Putamen (tissue), 1 donor: Measurements from ENCODE around the gene KRT40.
"Not testable (repeated sequence)": the region's sequence is repeated elsewhere in the genome, so short reads cannot be mapped to it uniquely, and the experiment has no call there.

Experiments used
- DNase-seq: peaks from one replicate; pipeline ENCODE4 v3.0.0-alpha.2; 2016; ENCODE audit warnings: low spot score

The KRT40 gene

DNA sequence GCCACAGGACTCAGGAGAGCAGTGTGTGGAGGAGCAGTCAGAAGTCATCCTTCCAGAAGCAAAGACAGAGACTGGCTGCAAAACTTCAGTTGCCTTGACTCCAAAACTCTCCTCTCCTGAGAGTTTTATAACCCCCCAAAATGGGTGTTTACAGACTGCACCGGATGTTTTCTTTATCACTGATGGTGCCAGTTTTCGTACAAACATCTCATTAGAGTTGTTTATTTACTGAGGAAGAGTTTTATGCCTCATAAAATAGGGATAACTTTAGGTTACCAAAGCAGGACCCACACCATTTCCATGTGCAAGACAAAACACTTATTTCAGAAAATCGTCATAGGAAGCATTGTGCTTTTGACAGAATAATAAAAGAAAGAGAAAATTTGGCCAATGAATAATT, at the start of gene KRT40:
Gene KRT40 (minus strand): TSS at position 101 of the 400 bp plus-strand sequence. CDS start 53 bp downstream, at position 48.
- no peak for DNase-seq

GRCh38 chr17:41029633-41030245, 45.6 kb upstream of the KRT40 start, which contains the start of gene KRTAP1-4:
KRTAP1-4 (minus strand) TSS chr17:41030195; CDS start chr17:41030078, 117 bp downstream.
- no peak for DNase-seq

DNA sequence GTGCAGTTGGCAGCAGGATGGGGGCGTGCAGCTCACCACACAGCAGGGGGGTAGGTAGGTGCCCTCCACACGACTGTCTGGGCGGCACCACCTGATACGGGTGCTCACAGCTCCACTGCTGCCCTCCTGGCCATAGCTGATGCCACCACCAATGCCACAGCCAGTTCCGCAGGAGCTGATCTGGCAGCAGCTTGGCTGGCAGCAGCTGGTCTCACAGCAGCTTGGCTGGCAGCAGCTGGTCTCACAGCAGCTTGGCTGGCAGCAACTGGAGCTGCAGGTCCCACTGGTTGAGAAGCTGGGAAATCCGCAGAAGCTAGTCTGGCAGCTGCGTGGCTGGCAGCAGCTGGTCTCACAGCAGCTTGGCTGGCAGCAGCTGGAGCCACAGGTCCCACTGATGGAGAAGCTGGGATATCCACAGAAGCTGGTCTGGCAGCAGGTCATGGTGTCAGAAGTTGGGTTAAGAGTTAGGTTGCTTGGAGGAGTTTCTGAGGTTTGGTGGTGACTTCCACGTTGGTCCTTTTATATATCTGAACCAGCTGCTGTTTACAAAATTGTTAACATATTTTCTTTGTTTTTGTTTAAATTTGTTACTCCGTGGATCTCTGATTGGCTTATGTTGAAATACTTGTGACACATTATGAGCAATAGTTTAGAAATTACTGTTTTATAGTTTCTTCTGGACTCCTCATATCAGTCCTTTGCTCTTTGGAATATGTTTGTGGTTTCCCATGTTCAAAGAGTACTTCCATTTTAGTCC, 42.8 kb upstream of the KRT40 start, which contains the start of gene KRTAP1-5:
Gene KRTAP1-5 (minus strand): TSS at position 494 of the 757 bp plus-strand sequence. CDS start 53 bp downstream, at position 441.
- DNase-seq = no peak

DNA sequence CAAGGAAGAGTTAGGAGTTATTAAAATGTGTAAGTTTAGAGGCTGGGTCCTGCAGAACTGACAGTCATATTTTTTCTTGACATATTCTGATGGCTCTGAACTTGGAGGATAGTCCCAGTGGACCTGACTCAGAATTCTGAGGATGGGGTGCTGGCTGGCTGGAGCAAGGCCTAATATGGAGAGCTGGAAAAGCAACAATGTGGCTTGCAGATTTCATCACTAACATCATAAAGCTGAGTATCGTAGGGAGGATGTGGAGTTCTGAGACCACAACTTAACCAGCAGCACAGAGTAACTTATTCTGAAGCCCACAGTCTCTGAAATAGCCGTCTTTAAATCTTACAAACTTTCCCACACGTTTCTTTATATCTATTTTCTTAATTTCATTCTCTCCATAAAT, 40.6 kb upstream of the KRT40 start:
- DNase-seq = no peak

- no peak for DNase-seq
These were observed 36.2 kb upstream of the KRT40 start for GRCh38 chr17:41020336-41020735.

GRCh38 chr17:41019415-41019814, 35.3 kb upstream of the KRT40 start:
- DNase-seq = no peak

DNA sequence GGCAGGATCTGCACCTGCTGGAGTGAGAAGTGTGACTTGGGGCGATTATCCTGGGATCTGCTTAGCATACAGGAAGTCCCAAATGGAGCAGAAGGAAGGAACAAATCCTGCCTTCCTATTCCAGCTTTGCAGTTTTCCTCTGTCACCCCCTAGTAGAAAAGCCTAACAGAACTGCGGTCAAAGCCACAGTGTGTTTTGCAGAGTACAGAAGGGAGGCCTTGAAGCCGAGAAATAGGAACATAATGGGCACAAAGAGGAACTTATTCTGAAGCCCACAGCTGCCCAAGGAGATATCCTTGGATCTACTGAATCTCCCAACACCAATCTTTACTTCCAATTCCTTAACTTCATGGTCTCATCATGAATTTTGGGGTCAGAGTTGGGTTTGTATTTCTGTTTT, 34.4 kb upstream of the KRT40 start:
- no peak for DNase-seq

- DNase-seq = no peak
These were observed 32.6 kb upstream of the KRT40 start for GRCh38 chr17:41016578-41017215.

GRCh38 chr17:41015454-41015853, 31.3 kb upstream of the KRT40 start:
- no peak for DNase-seq

DNA sequence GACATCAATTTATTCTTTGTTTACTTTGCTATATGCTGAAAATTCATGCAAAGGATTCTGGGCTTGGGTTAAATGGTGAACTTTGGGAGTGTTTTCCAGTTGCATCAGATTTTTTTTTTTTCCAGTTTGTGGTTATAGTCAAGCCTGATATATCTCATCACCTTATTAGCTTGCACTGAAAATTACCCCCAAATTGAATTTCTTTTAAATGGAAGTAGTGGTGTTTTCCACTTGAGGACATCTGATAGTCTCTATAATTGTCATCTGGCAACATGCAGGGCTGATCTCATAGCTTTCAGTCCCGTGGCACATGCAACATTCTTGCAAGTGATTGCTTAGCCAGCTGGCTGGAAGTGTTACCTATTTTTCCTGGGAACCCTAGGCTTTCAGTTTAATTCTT, 29.5 kb upstream of the KRT40 start:
- no peak for DNase-seq

GRCh38 chr17:41013181-41013580, 29.1 kb upstream of the KRT40 start:
- DNase-seq = no peak

- DNase-seq = no peak
These were observed 28.4 kb upstream of the KRT40 start for GRCh38 chr17:41012326-41013120.

GRCh38 chr17:41010441-41010840, 26.3 kb upstream of the KRT40 start:
- DNase-seq = no peak

GRCh38 chr17:41009936-41010335, 25.8 kb upstream of the KRT40 start:
- DNase-seq = no peak

GRCh38 chr17:41009301-41009760, 25.2 kb upstream of the KRT40 start:
- DNase-seq = no peak

DNA sequence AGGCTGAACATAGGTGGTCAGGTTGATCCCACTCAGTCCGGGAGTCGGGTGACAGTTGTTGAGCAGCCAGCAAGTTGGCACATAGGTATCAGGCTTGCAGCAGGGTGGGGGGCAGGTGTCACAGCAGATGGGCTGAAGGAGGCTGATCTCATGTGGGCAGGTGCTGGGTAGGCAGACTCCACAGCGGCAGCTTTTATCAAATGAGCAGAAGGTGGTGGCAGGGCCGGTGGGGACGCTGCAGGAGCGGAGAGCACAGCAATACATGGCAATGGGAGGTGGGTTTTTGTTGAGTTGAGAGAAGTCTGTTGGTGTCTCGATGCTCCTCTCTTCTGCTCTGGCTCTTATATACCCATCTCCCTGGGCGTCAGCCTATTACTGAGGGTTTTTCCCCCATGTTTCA, 24.7 kb upstream of the KRT40 start, which contains the start of gene KRTAP3-1:
Gene KRTAP3-1 (minus strand): TSS at position 318 of the 400 bp plus-strand sequence. CDS start 54 bp downstream, at position 264.
- no peak for DNase-seq

DNA sequence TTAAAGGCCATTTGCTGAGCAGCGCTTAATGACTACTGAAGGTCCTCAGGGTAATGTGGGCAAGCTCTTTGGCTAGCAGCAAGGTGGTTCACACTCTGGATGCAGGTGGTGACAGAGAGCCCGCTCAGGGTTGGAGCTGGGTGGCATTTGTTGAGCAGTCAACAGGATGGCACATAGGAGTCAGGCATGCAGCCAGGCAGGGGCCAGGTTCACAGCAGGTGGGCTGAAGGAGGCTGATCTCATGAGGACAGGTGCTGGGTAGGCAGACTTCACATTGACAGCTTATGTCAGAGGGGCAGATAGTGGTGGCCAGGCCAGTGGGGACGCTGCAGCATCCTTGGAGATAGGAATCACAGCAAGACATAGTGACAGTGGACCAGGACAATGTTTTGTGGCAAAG, 20.3 kb upstream of the KRT40 start:
- no peak for DNase-seq

- DNase-seq = no peak
These were observed 19.8 kb upstream of the KRT40 start for GRCh38 chr17:41003926-41004325.

DNA sequence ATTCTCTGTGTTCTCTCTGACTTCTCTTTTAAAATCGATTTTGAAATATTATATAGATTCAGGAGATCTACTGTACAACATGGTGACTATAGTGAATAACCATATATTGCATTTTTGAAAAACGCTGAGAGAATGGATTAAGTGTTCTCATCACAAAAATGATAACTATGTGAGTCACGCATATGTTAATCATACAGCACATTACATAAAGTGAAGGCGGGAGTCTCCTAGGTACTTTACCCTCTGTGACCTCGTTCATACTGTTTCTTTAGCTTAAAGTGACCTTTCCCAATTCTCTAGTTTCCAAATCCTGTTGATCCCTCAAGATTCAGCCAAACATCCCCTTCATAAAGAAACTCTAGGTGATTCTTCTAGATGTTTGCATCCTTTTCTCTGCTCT, 18.7 kb upstream of the KRT40 start:
- peak; percentile 5 for DNase-seq

GRCh38 chr17:41001795-41002194, 17.7 kb upstream of the KRT40 start:
- DNase-seq = no peak

- DNase-seq = not testable (repeated sequence)
These were observed 15.4 kb upstream of the KRT40 start, which contains the start of gene KRTAP3-2 for GRCh38 chr17:40999563-40999962. KRTAP3-2 (minus strand) TSS chr17:40999906; CDS start chr17:40999853, 53 bp downstream.

- no peak for DNase-seq
These were observed 13.2 kb upstream of the KRT40 start for GRCh38 chr17:40997361-40997760.
